Naive thymus-derived CD4-positive, alpha-beta T cell (primary cell): ENCODE data around the gene STON2. TPM values are rescaled to one million over a fixed set of nuclear protein-coding genes. Genes with fewer than 3 reads are reported as not detected.

Experiments
- ATAC-seq: fragments of 150-1000 bp; cut with Tn5 transposase; 2 replicates; pipeline ENCODE4 v1.10.0; 2021; ENCODE audit warnings: mild to moderate bottlenecking, moderate library complexity
- CTCF ChIA-PET: fragments of 350-600 bp; sonication (Branson Sonifier 250); formaldehyde crosslinking; loops from one replicate; lab custom pipeline; 2021; ENCODE audit warnings: antibody characterized with exemption; lab: Charles Lee
- POLR2A ChIA-PET: fragments of 350-600 bp; sonication (Branson Sonifier 250); formaldehyde crosslinking; loops from one replicate; lab custom pipeline; 2021; ENCODE audit warnings: antibody characterized with exemption, inconsistent platforms; lab: Charles Lee
- DNase-seq, 9 donors: peaks; one replicate each; pipeline versions ENCODE4 v3.0.0 to v3.0.0-alpha.2; 2020 to 2022; ENCODE audit warnings: mixed read lengths in 1 of 9
- H3K27ac ChIP-seq: one replicate; pipeline ENCODE4 v1.7.0; 2013; ENCODE audit warnings: mild to moderate bottlenecking, low read depth, low read length, moderate library complexity
- H3K27me3 ChIP-seq, 2 donors: one replicate each; pipeline ENCODE4 v1.7.0; 2013; ENCODE audit warnings: low read length in 2 of 2, mild to moderate bottlenecking in 2 of 2, moderate library complexity in 2 of 2; ENCODE audit not compliant: control insufficient read depth in 2 of 2, insufficient read depth in 2 of 2
- H3K36me3 ChIP-seq, 3 experiments: 1 replicate in 2 of 3; 2 replicates in 1 of 3; pipeline ENCODE4 v1.7.0; 2013; ENCODE audit warnings: low read length in 3 of 3, mild to moderate bottlenecking in 3 of 3, moderate library complexity in 1 of 3; ENCODE audit not compliant: insufficient read depth in 3 of 3, control insufficient read depth in 2 of 3
- H3K4me1 ChIP-seq, 2 donors: one replicate each; pipeline ENCODE4 v1.7.0; 2013; ENCODE audit warnings: low read length in 2 of 2, mild to moderate bottlenecking in 2 of 2, moderate library complexity in 1 of 2; ENCODE audit not compliant: control insufficient read depth in 2 of 2, insufficient read depth in 2 of 2
- H3K4me3 ChIP-seq: 2 replicates; pipeline ENCODE4 v1.7.0; 2013; ENCODE audit warnings: mild to moderate bottlenecking, low read length
- H3K9me3 ChIP-seq, 3 experiments: 1 replicate in 2 of 3; 2 replicates in 1 of 3; pipeline ENCODE4 v1.7.0; 2013; ENCODE audit warnings: low read length in 3 of 3; ENCODE audit not compliant: control insufficient read depth in 2 of 3
- H3K27ac Mint-ChIP-seq, 9 donors: one replicate each; pipeline ENCODE4 v1.8.0; 2020 to 2022; ENCODE audit warnings: mixed read lengths in 9 of 9, mild to moderate bottlenecking in 8 of 9, moderate library complexity in 5 of 9, inconsistent platforms in 2 of 9
- H3K27me3 Mint-ChIP-seq, 5 donors: one replicate each; pipeline ENCODE4 v1.8.0; 2021 to 2022; ENCODE audit warnings: mixed read lengths in 5 of 5, mild to moderate bottlenecking in 1 of 5
- H3K36me3 Mint-ChIP-seq, 5 donors: one replicate each; pipeline ENCODE4 v1.8.0; 2020 to 2022; ENCODE audit warnings: mixed read lengths in 5 of 5, mild to moderate bottlenecking in 3 of 5, inconsistent platforms in 1 of 5
- H3K4me1 Mint-ChIP-seq, 7 donors: one replicate each; pipeline ENCODE4 v1.8.0; 2020 to 2022; ENCODE audit warnings: mixed read lengths in 7 of 7, mild to moderate bottlenecking in 3 of 7, inconsistent platforms in 1 of 7
- H3K4me3 Mint-ChIP-seq, 10 donors: one replicate each; pipeline ENCODE4 v1.8.0; 2020 to 2022; ENCODE audit warnings: mild to moderate bottlenecking in 10 of 10, mixed read lengths in 10 of 10, moderate library complexity in 6 of 10, inconsistent platforms in 2 of 10
- H3K9me3 Mint-ChIP-seq, 11 donors: one replicate each; pipeline ENCODE4 v1.8.0; 2020 to 2022; ENCODE audit warnings: mixed read lengths in 11 of 11, mild to moderate bottlenecking in 4 of 11, inconsistent platforms in 1 of 11, moderate library complexity in 1 of 11
- intact Hi-C, 2 donors: fragments of 100-400 bp; cut with micrococcal nuclease; formaldehyde crosslinking; loops; one replicate each; pipeline ENCODE4 v1.15.1; 2023
- polyA plus RNA-seq, 2 donors: library from polyadenylated mRNA; unstranded; fragments of 300-500 nt; fragmentation: Illumina TruSeq; gene quantifications; one replicate each; pipeline ENCODE4 v1.2.3, GENCODE V29; 2021
- total RNA-seq, 6 experiments: library from RNA in 5 of 6; stranded (reverse) in 5 of 6; gene quantifications; 1 replicate in 5 of 6; 2 replicates in 1 of 6; pipeline ENCODE4 v1.2.3 and lab custom pipeline; 2021 to 2026

The STON2 gene
- total and polyA plus RNA-seq, 7 experiments from 2014 or later, result 0.19 to 3.4 (median 0.65) TPM; not detected in 4

GRCh38 chr14:81286574-81287370, 113.4 kb downstream of the STON2 start:
- Histone ChIP-seq H3K9me3 (no peaks in the 10 kb centered on the region), H3K4me3 (no peak overlapping the region), H3K36me3 (no peaks in the 10 kb centered on the region), H3K4me1 (no peaks in the 10 kb centered on the region), H3K27ac (no peak overlapping the region), H3K27me3 (no peaks in the 10 kb centered on the region)
- intact Hi-C loops, result no loop called here
- CTCF ChIA-PET, result no interaction called here
- ATAC-seq (no peak), DNase-seq (no peak)
- Mint-ChIP-seq H3K4me3 (no peak overlapping the region), H3K9me3 (no peaks in the 10 kb centered on the region), H3K36me3 (no peaks in the 10 kb centered on the region), H3K27ac (no peak overlapping the region), H3K27me3 (peaks cover 0 to 11% (median 7%) of the 10 kb centered on the region in 5 donors), H3K4me1 (no peaks in the 10 kb centered on the region)
- POLR2A ChIA-PET, result no interaction called here

DNA sequence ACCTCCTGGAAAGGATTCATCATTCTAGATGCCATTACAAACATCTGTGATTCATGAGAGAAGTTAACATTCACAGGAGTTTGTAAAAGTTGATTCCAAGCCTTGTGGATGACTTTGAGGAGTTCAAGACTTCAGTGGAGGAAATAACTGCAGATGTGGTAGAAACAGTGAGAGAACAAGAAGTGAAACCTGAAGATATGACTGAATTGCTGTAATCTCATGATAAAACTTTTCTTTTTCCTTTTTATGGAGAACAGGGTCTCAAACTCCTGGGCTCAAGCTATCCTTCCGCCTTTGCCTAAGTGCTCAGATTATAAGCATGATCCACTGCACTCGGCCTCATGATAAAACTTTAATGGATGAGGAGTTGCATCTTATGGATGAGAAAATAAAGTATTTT, 114.9 kb downstream of the STON2 start:
- DNase-seq (no peak), ATAC-seq (no peak)
- Histone ChIP-seq H3K4me1 (no peaks in the 10 kb centered on the region), H3K27me3 (no peaks in the 10 kb centered on the region), H3K4me3 (no peak overlapping the region), H3K36me3 (no peaks in the 10 kb centered on the region), H3K27ac (no peak overlapping the region), H3K9me3 (no peaks in the 10 kb centered on the region)
- Mint-ChIP-seq H3K4me3 (no peak overlapping the region), H3K4me1 (no peaks in the 10 kb centered on the region), H3K36me3 (no peaks in the 10 kb centered on the region), H3K9me3 (no peaks in the 10 kb centered on the region), H3K27ac (no peak overlapping the region), H3K27me3 (peaks cover 0 to 9% (median 7%) of the 10 kb centered on the region in 5 donors)
- intact Hi-C loops, result no loop called here
- POLR2A ChIA-PET, result no interaction called here
- CTCF ChIA-PET, result no interaction called here

GRCh38 chr14:81281332-81281731, 118.8 kb downstream of the STON2 start:
- POLR2A ChIA-PET, result no interaction called here
- Mint-ChIP-seq H3K4me3 (no peak overlapping the region), H3K36me3 (no peaks in the 10 kb centered on the region), H3K9me3 (no peaks in the 10 kb centered on the region), H3K27ac (no peak overlapping the region), H3K4me1 (no peaks in the 10 kb centered on the region), H3K27me3 (peaks cover 0 to 10% (median 5%) of the 10 kb centered on the region in 5 donors)
- no peak for DNase-seq
- Histone ChIP-seq H3K36me3 (no peaks in the 10 kb centered on the region), H3K27me3 (no peaks in the 10 kb centered on the region), H3K27ac (no peak overlapping the region), H3K9me3 (no peaks in the 10 kb centered on the region), H3K4me1 (no peaks in the 10 kb centered on the region), H3K4me3 (no peak overlapping the region)
- ATAC-seq, result no peak
- intact Hi-C loops, result no loop called here
- CTCF ChIA-PET, result no interaction called here

- ChIA-PET POLR2A (no interaction called here), CTCF (no interaction called here)
- H3K9me3 Mint-ChIP-seq, result no peaks in the 10 kb centered on the region
- intact Hi-C loops, result no loop called here
- no peak overlapping the region for H3K4me3 ChIP-seq
- peaks cover 0 to 10% (median 5%) of the 10 kb centered on the region in 5 donors for H3K27me3 Mint-ChIP-seq
- H3K4me1 ChIP-seq, result no peaks in the 10 kb centered on the region
- DNase-seq, result no peak
- H3K9me3 ChIP-seq, result no peaks in the 10 kb centered on the region
- H3K4me1 Mint-ChIP-seq, result no peaks in the 10 kb centered on the region
- no peaks in the 10 kb centered on the region for H3K36me3 Mint-ChIP-seq
- no peaks in the 10 kb centered on the region for H3K36me3 ChIP-seq
- no peak overlapping the region for H3K27ac ChIP-seq
- no peak for ATAC-seq
- H3K4me3 Mint-ChIP-seq, result no peak overlapping the region
- no peaks in the 10 kb centered on the region for H3K27me3 ChIP-seq
- no peak overlapping the region for H3K27ac Mint-ChIP-seq
Observed at GRCh38 chr14:81280136-81280791, 119.9 kb downstream of the STON2 start.

DNA sequence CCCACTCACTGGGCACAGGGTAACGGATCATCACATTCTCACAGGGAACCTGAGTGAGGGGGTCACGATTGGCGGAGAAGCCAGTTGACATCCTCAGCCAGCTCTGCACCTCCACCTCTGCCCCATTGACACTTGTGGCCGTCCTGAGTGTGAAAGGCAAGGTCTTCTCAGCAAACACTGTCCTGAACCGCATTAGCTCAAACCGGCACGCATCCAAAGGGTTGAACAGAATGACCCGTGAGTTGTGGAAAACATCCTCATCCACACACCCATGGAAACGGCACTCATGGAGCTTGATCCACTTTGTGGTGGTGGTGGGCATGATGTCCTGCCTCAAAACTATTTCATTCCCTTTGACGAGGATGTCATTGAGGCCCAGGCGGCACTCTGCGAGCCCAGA, 123.0 kb downstream of the STON2 start:
- Histone ChIP-seq H3K9me3 (no peaks in the 10 kb centered on the region), H3K27me3 (no peaks in the 10 kb centered on the region), H3K27ac (no peak overlapping the region), H3K36me3 (no peaks in the 10 kb centered on the region), H3K4me3 (no peak overlapping the region), H3K4me1 (no peaks in the 10 kb centered on the region)
- no peak overlapping the region for H3K27ac Mint-ChIP-seq
- ChIA-PET CTCF (no interaction called here), POLR2A (no interaction called here)
- no peak overlapping the region for H3K4me3 Mint-ChIP-seq
- no peaks in the 10 kb centered on the region for H3K9me3 Mint-ChIP-seq
- peaks cover 0 to 10% (median 0%) of the 10 kb centered on the region in 5 donors for H3K27me3 Mint-ChIP-seq
- H3K36me3 Mint-ChIP-seq, result no peaks in the 10 kb centered on the region
- DNase-seq (no peak), ATAC-seq (no peak)
- no peaks in the 10 kb centered on the region for H3K4me1 Mint-ChIP-seq
- intact Hi-C loops, result no loop called here

- DNase-seq (no peak), ATAC-seq (no peak)
- Histone ChIP-seq H3K4me3 (no peak overlapping the region), H3K36me3 (no peaks in the 10 kb centered on the region), H3K4me1 (no peaks in the 10 kb centered on the region), H3K27ac (no peak overlapping the region), H3K27me3 (no peaks in the 10 kb centered on the region), H3K9me3 (no peaks in the 10 kb centered on the region)
- no peak overlapping the region for H3K4me3 Mint-ChIP-seq
- ChIA-PET POLR2A (no interaction called here), CTCF (interaction anchor here (0.6 kb wide), 1 partner anchor 180 kb away, joined by 3 read pairs; no protein-coding TSS in a partner anchor)
- no peak overlapping the region for H3K27ac Mint-ChIP-seq
- peaks cover 0 to 10% (median 0%) of the 10 kb centered on the region in 5 donors for H3K27me3 Mint-ChIP-seq
- no peaks in the 10 kb centered on the region for H3K9me3 Mint-ChIP-seq
- intact Hi-C loops, result no loop called here
- H3K4me1 Mint-ChIP-seq, result no peaks in the 10 kb centered on the region
- H3K36me3 Mint-ChIP-seq, result no peaks in the 10 kb centered on the region
Observed at GRCh38 chr14:81276073-81277069, 123.8 kb downstream of the STON2 start.
